HG02798 (cell line): Measurements from ENCODE around the gene CTBP1.
"Not testable (repeated sequence)": the region's sequence is repeated elsewhere in the genome, so short reads cannot be mapped to it uniquely, and the experiment has no call there.

Experiments
- ATAC-seq: cut with Tn5 transposase; IDR thresholded peaks from one replicate; pipeline ENCODE4 v1.9.1; 2021; ENCODE audit warnings: mild to moderate bottlenecking; ENCODE audit not compliant: unreplicated experiment, poor library complexity

CTBP1 gene

GRCh38 chr4:1248245-1249147, at the start of gene CTBP1:
Gene CTBP1 (minus strand): TSS chr4:1249130. CDS start chr4:1241331, 7,799 bp downstream.
- ATAC-seq: peak; percentile 63

- ATAC-seq: no peak
Measured at GRCh38 chr4:1298461-1298860, 49.5 kb upstream of the CTBP1 start.

- no peak for ATAC-seq
Measured at GRCh38 chr4:1297456-1298325, 48.8 kb upstream of the CTBP1 start.

GRCh38 chr4:1297023-1297395, 48.1 kb upstream of the CTBP1 start:
- no peak for ATAC-seq

GRCh38 chr4:1296324-1297022, 47.5 kb upstream of the CTBP1 start:
- no peak for ATAC-seq

DNA sequence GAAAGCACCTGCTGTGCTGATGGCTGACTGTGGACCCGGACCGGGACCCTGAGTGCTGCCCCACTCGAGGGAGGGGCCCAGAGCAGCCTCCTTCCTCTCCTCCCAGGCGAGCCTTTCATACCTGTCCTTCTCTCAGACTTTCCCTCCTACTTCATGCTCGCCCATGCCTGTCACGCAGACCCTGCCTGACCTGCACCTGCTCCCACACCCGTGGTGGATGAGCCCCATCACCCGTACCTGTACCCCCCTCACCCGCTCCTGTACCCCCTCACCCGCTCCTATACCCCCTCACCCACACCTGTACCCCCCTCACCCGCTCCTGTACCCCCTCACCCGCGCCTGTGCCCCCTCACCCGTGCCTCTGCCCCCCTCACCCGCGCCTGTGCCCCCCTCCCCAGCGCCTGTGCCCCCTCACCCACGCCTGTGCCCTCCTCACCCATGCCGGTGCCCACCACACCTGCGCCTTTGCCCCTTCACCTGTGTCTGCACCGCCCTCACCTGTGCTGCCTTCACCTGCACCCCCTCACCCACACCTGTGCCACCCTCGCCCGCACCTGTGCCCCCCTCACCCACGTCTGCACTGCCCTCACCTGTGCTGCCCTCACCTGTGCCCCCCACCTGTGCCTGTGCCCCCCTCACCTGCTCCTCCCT, 46.6 kb upstream of the CTBP1 start:
- ATAC-seq: no peak

GRCh38 chr4:1294891-1295290, 46.0 kb upstream of the CTBP1 start:
- no peak for ATAC-seq

DNA sequence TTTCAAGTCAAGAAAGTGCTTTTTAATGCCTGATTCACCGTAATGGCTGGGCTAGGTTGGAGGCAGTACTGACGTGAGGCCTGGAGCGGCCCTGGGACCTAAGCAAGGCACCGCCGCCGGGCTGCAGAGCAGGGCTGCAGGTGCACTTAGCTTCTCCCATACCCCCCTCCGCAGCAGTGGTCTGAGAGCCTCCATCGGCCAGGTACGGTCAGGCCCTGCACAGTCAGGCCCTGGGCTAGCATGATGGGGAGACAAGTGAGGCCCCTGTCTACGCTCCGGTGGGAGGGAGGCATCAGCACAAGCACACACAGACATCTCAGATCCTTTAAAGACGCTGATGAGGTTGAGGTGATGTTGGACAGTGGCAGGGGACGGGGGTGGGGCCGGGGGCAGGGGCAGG, 45.5 kb upstream of the CTBP1 start:
- no peak for ATAC-seq

GRCh38 chr4:1293991-1294390, 45.1 kb upstream of the CTBP1 start:
- ATAC-seq: no peak

DNA sequence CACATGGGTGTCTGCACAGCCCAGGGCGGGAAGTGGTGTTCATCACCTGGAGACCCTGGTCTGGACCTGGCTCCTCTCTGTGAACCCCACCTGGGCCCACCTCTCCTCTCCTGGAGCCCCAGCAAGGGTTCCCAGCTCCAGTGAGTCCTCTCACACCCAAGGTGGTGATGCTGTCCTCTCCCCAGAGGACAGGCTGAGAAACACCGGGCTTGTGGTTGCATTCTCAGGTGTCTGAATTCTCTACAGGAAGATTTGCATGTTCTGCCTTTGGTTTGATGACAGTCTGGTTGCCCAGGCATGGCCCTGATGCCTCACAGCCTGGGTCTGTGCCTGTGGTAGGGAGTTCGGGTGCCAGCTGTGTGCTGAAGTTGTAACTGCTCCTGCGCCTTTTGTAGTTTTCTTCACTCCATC, 44.6 kb upstream of the CTBP1 start:
- no peak for ATAC-seq

- ATAC-seq: not testable (repeated sequence)
Measured at GRCh38 chr4:1292703-1293011, 43.7 kb upstream of the CTBP1 start.

GRCh38 chr4:1291996-1292702, 43.2 kb upstream of the CTBP1 start:
- no peak for ATAC-seq

GRCh38 chr4:1291091-1291490, 42.2 kb upstream of the CTBP1 start:
- ATAC-seq: no peak

GRCh38 chr4:1290165-1290977, 41.4 kb upstream of the CTBP1 start:
- no peak for ATAC-seq

GRCh38 chr4:1289207-1290164, 40.6 kb upstream of the CTBP1 start, which contains the start of gene MAEA:
Gene MAEA (plus strand): TSS chr4:1289891. CDS start chr4:1289914, 23 bp downstream.
- peak; percentile 97 for ATAC-seq

DNA sequence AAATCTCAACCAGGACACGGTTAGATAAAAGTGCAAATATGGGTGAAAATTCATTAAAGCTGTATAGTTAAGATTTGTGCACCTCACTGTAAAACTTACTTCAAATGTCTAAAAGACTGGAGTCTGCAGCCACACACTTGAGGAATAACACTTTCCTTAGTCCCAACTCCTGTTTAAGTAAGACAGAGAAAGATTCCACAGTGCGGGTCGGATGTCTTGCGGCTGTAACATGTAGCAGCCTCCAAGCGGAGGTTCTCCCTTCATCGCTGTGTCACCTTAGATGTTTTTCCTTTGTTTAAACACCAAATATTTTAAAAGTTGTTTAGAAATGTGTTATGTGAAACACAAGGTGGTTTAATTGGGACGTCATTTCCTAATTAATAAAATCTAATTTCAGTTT, 39.9 kb upstream of the CTBP1 start:
- ATAC-seq: no peak

DNA sequence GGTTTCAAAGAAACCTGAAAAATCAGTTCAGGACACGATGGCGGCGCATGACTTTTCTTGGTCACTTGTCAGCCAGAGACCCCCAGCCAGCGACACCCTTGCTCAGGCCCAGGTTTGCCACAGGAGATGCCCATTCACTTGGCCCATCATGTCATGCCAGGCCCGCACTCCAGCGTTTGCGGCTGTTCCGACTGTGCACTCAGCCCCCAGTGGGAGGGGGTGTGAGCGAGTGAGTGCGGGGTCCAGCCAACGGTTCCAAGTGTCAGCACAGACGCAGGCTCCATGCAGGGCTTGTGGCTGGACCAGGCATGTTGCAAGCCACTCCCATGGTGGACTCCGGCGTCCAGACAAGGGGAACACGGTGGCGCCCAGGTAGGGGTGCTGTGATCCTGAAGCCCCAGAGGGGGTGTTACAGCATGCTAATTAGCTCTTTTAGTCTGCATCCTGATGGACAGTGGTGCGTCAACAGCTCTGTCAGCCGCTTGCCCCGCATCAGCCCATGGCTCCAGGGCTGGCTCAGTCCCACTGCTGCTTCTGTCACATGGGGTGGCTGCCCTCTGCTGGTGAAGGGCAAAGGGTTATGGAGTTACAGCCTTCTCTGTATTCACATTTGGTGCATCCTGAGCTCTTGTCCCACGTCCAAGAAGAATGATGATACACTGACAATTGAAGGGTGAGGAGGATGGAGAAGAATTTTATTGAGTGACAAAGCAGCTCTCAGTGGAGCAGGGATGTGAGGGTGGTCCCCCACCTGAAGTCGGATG, 37.0 kb upstream of the CTBP1 start:
- ATAC-seq: no peak
